HG03575 (cell line): ENCODE measurements around the gene B3GAT1.
"Not testable (repeated sequence)": the region's sequence is repeated elsewhere in the genome, so short reads cannot be mapped to it uniquely, and the experiment has no call there.

ENCODE experiments used
- ATAC-seq: cut with Tn5 transposase; IDR thresholded peaks from one replicate; pipeline ENCODE4 v1.9.1; 2021; ENCODE audit not compliant: unreplicated experiment, insufficient number of reproducible peaks, low FRiP score; ENCODE audit errors: extremely low read depth

B3GAT1 gene

GRCh38 chr11:134444160-134445108 lies 32.4 kb upstream of the B3GAT1 start:
- not testable (repeated sequence) for ATAC-seq

GRCh38 chr11:134443246-134443645 lies 31.2 kb upstream of the B3GAT1 start:
- ATAC-seq, result no peak

DNA sequence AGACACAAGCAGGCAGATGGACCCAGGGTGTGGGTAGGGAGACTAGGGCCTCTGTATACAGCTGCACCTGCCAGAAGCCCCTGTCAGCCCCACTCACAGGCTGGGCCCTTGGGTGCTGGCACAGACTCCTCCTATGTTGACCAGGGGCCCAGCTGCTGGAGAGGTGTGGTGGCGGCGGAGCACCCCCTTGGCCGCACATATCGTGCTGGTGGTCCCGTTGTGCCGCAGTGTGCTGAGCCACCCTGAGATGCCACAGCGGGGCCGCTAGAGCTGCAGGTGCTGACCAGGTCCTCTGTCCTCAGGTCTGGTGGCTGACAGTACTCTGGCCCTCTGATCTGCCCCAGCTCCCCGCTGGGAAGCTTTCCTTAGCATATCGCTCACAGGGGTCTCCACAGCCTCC lies 30.2 kb upstream of the B3GAT1 start:
- ATAC-seq, result no peak

GRCh38 chr11:134441706-134442105 lies 29.7 kb upstream of the B3GAT1 start:
- no peak for ATAC-seq

- no peak for ATAC-seq
These were observed 29.2 kb upstream of the B3GAT1 start for GRCh38 chr11:134441281-134441680.

DNA sequence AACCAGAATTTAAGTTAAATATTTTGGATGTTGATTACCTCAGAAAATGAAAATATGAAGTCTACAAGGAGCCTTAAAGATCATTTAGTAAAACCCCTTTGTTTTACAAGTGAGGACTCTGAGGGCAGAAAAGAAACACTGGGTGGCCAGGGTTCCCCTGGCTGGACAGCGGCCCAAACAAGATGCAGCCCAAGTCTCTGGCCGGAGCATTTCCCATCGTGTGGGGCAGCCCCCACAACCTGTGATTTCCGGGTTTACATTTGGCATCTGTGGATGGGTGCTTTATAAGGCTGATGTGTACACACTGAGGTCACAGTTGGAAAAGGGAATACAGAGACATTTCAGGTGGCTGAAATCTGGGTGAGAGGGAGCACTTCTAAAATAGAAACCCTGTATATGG lies 28.8 kb upstream of the B3GAT1 start:
- no peak for ATAC-seq

GRCh38 chr11:134438542-134439537 lies 26.8 kb upstream of the B3GAT1 start:
- no peak for ATAC-seq

DNA sequence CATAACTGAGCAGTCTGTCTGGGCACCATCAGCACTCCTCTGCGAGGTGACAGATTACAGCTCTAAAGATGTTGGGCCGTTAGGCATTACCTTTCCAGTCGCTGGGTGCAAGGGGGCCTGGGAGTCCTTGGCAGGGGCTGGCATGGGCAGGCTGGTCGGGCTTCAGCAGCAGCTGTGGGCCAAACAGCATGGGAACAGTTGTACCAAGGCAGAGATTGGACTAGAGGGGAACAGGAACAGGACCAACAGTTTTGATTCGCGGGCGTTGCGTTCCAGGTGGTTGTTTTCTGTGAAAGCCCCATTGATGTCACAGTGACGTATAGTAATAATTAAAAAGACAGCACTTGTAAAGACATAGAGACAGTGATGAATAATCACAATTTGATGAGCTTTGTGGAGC lies 25.8 kb upstream of the B3GAT1 start:
- ATAC-seq, result no peak

- no peak for ATAC-seq
These were observed 24.7 kb upstream of the B3GAT1 start for GRCh38 chr11:134436781-134437180.

- no peak for ATAC-seq
These were observed 21.8 kb upstream of the B3GAT1 start for GRCh38 chr11:134433806-134434205.

- no peak for ATAC-seq
These were observed 21.2 kb upstream of the B3GAT1 start for GRCh38 chr11:134433251-134433650.

- no peak for ATAC-seq
These were observed 20.7 kb upstream of the B3GAT1 start for GRCh38 chr11:134432776-134433175.

DNA sequence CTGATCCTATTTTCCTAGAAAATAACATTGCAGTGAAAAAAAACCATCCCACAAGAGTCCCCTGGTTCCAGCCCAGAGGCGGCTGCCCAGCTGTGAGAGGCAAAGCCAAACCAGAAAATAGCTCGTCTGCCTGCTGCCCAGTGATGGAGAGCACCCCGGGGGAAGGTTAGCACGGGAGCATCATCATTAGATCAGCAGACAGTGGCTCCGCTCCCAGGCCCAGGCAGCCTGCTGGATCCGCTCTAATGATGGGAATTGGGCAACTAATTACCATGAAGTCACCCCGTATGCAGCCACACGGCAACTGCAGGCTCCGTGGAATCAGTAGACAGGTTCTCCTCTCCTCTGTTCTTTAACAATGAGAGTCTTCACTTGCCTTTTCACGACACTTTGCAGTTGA lies 17.1 kb upstream of the B3GAT1 start:
- no peak for ATAC-seq

GRCh38 chr11:134425816-134426536 lies 13.9 kb upstream of the B3GAT1 start:
- no peak for ATAC-seq

DNA sequence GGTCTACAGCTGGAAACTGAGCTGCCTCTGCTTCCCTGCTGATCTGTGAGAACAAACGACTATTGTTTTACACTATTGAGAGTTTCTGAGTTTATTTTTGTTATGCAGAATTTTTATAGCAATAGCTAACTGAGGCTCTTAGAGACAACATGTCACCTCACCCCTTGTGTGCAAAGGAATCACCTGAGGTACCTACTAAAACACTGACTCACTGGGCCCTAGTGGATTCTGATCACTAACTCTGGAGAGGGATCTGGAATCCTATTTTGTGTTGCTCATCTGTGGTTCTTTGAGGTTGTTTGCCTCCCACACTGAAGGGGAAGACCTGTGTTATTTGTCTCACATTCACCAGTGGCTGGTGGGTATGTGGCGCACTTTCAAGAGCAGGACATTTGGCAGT lies 13.4 kb upstream of the B3GAT1 start:
- no peak for ATAC-seq

DNA sequence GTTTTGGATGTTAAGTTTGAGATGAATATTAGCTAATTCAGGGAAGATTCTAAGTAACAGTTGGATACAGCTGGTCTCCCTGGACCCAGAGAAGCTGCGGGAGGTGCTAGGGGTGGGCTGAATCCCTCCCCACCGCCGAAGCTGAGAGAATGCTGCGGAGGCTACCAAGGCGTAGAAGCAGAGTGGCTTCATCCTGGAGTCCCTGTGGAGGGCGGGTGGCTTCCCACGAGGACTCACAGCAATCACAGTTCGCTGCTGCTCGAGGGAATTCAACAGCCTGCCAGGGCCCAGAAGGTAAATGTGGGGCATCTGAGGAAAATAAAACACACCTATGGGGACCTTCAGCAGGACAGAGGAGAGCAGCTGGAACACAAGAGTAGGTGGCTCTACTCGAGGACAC lies 11.1 kb upstream of the B3GAT1 start:
- no peak for ATAC-seq

- no peak for ATAC-seq
These were observed 6.1 kb upstream of the B3GAT1 start for GRCh38 chr11:134417871-134418840.

DNA sequence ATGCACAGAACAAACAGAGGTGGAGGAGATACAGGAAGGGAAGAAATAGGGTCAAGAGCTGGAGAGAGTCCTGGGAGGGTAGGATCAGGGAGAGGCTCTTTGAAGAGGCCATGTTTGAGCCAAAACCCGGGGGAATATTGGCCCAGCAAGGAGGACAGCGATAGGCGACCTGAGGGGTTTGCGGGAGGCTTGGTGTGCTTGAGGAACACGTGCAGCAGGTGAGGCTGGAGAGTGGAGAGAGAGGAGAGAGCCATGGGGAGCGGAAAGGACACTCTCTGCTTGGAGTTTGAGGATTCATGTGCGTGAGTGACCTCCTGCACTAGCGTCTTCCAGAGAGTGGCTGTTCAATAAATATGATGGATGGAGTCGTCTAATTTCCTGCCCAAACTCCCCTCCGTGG lies 4.7 kb upstream of the B3GAT1 start:
- no peak for ATAC-seq
